H9 (cell line): ENCODE results near the gene AQP12A. TPM values are rescaled to one million over a fixed set of nuclear protein-coding genes. Genes with fewer than 3 reads are reported as not detected.
"Not testable (repeated sequence)": the region's sequence is repeated elsewhere in the genome, so short reads cannot be mapped to it uniquely, and the experiment has no call there.

ENCODE experiments used
- DNase-seq: peaks from one replicate; pipeline ENCODE4 v3.0.0-alpha.2; 2017
- H2AFZ ChIP-seq: one replicate; pipeline ENCODE4 v1.6.1; 2013; ENCODE audit warnings: mild to moderate bottlenecking, low read length, control low read depth, moderate library complexity
- H2AK5ac ChIP-seq: 2 replicates; pipeline ENCODE4 v1.6.1; 2013; ENCODE audit warnings: low read length, control low read depth, mixed read lengths; ENCODE audit not compliant: insufficient read length
- H2BK120ac ChIP-seq: one replicate; pipeline ENCODE4 v1.6.1; 2013; ENCODE audit warnings: low read depth, mild to moderate bottlenecking, low read length, control low read depth, inconsistent platforms; ENCODE audit not compliant: poor library complexity, severe bottlenecking
- H2BK12ac ChIP-seq: 2 replicates; pipeline ENCODE4 v1.6.1; 2013; ENCODE audit warnings: low read length, control low read depth, mixed read lengths, low read depth; ENCODE audit not compliant: insufficient read length
- H2BK15ac ChIP-seq: 2 replicates; pipeline ENCODE4 v1.6.1; 2013; ENCODE audit warnings: low read depth, low read length, control low read depth
- H2BK20ac ChIP-seq: one replicate; pipeline ENCODE4 v1.6.1; 2013; ENCODE audit warnings: low read depth, mild to moderate bottlenecking, low read length, control low read depth, inconsistent platforms; ENCODE audit not compliant: poor library complexity, severe bottlenecking
- H2BK5ac ChIP-seq: 2 replicates; pipeline ENCODE4 v1.6.1; 2013; ENCODE audit warnings: low read length, control low read depth, mixed read lengths; ENCODE audit not compliant: insufficient read length
- H3K14ac ChIP-seq: 2 replicates; pipeline ENCODE4 v1.6.1; 2013; ENCODE audit warnings: low read length, control low read depth; ENCODE audit not compliant: insufficient read depth
- H3K18ac ChIP-seq: 2 replicates; pipeline ENCODE4 v1.6.1; 2013; ENCODE audit warnings: low read depth, mild to moderate bottlenecking, mixed read lengths, low read length, control low read depth; ENCODE audit not compliant: insufficient read length
- H3K23ac ChIP-seq: 2 replicates; pipeline ENCODE4 v1.6.1; 2013; ENCODE audit warnings: low read length, control low read depth, mixed read lengths, low read depth; ENCODE audit not compliant: insufficient read length
- H3K23me2 ChIP-seq: 2 replicates; pipeline ENCODE4 v1.6.1; 2013; ENCODE audit warnings: low read depth, mild to moderate bottlenecking, mixed read lengths, low read length, control low read depth; ENCODE audit not compliant: insufficient read length, poor library complexity, severe bottlenecking
- H3K27ac ChIP-seq: 2 replicates; pipeline ENCODE4 v1.5.1; 2013; ENCODE audit warnings: low read length, control low read depth, mixed read lengths, low read depth; ENCODE audit not compliant: insufficient read length
- H3K27me3 ChIP-seq: 2 replicates; pipeline ENCODE4 v1.6.1; 2013; ENCODE audit warnings: low read length, control low read depth, inconsistent platforms; ENCODE audit not compliant: insufficient read depth
- H3K4ac ChIP-seq: 2 replicates; pipeline ENCODE4 v1.6.1; 2013; ENCODE audit warnings: low read depth, mild to moderate bottlenecking, control low read depth, inconsistent platforms, low read length, moderate library complexity
- H3K4me1 ChIP-seq: 2 replicates; pipeline ENCODE4 v1.6.1; 2013; ENCODE audit warnings: low read length, control low read depth, inconsistent platforms; ENCODE audit not compliant: insufficient read depth
- H3K4me2 ChIP-seq: 2 replicates; pipeline ENCODE4 v1.6.1; 2013; ENCODE audit warnings: low read length, control low read depth, mixed read lengths; ENCODE audit not compliant: insufficient read length, insufficient read depth
- H3K56ac ChIP-seq: 2 replicates; pipeline ENCODE4 v1.6.1; 2013; ENCODE audit warnings: low read depth, mild to moderate bottlenecking, mixed read lengths, low read length, control low read depth; ENCODE audit not compliant: insufficient read length
- H3K79me1 ChIP-seq: 2 replicates; pipeline ENCODE4 v1.6.1; 2013; ENCODE audit warnings: low read depth, mild to moderate bottlenecking, moderate library complexity, low read length, control low read depth, inconsistent platforms; ENCODE audit not compliant: insufficient read depth, poor library complexity, severe bottlenecking
- H3K79me2 ChIP-seq: 2 replicates; pipeline ENCODE4 v1.6.1; 2013; ENCODE audit warnings: low read length, control low read depth, inconsistent platforms; ENCODE audit not compliant: insufficient read depth
- H3K9ac ChIP-seq: 2 replicates; pipeline ENCODE4 v1.6.1; 2013; ENCODE audit warnings: low read length, control low read depth, mixed read lengths; ENCODE audit not compliant: insufficient read length; ENCODE audit errors: extremely low read depth
- H3K9me3 ChIP-seq: one replicate; pipeline ENCODE4 v1.6.1; 2013; ENCODE audit warnings: low read depth, low read length, inconsistent platforms; ENCODE audit not compliant: control insufficient read depth
- H3T11ph ChIP-seq: one replicate; pipeline ENCODE4 v1.6.1; 2013; ENCODE audit warnings: mild to moderate bottlenecking, low read length, control low read depth, inconsistent platforms
- H4K20me1 ChIP-seq: one replicate; pipeline ENCODE4 v1.6.1; 2013; ENCODE audit not compliant: control insufficient read depth, insufficient read length, insufficient read depth
- H4K5ac ChIP-seq: 2 replicates; pipeline ENCODE4 v1.6.1; 2013; ENCODE audit warnings: low read depth, mild to moderate bottlenecking, mixed read lengths, low read length, control low read depth; ENCODE audit not compliant: insufficient read length
- H4K8ac ChIP-seq: replicated peaks from 2 replicates; pipeline ENCODE4 v1.6.1; 2013; ENCODE audit warnings: low read length, control low read depth, mixed read lengths, low read depth; ENCODE audit not compliant: insufficient read length
- H4K91ac ChIP-seq: 2 replicates; pipeline ENCODE4 v1.6.1; 2013; ENCODE audit warnings: low read depth, mild to moderate bottlenecking, moderate library complexity, mixed read lengths, low read length, control low read depth; ENCODE audit not compliant: insufficient read length
- H3K27ac Mint-ChIP-seq, 3 experiments: 2 replicates in 2 of 3; 3 replicates in 1 of 3; pipeline ENCODE4 v1.8.0; 2020 to 2021; ENCODE audit warnings: mixed read lengths in 3 of 3, mild to moderate bottlenecking in 1 of 3, moderate library complexity in 1 of 3
- H3K27me3 Mint-ChIP-seq: 2 replicates; pipeline ENCODE4 v1.8.0; 2021; ENCODE audit warnings: low read depth, mild to moderate bottlenecking, moderate library complexity, mixed read lengths
- H3K36me3 Mint-ChIP-seq, 3 experiments: 2 replicates in 2 of 3; 3 replicates in 1 of 3; pipeline ENCODE4 v1.8.0; 2020 to 2021; ENCODE audit warnings: low read depth in 3 of 3, mixed read lengths in 3 of 3; ENCODE audit not compliant: insufficient read depth in 1 of 3
- H3K4me1 Mint-ChIP-seq, 2 experiments: 2 replicates each; pipeline ENCODE4 v1.8.0; 2020; ENCODE audit warnings: mixed read lengths in 2 of 2
- H3K4me3 Mint-ChIP-seq, 2 experiments: 2 replicates in 1 of 2; 3 replicates in 1 of 2; pipeline ENCODE4 v1.8.0; 2020 to 2021; ENCODE audit warnings: mild to moderate bottlenecking in 2 of 2, mixed read lengths in 2 of 2, moderate library complexity in 1 of 2
- H3K9me3 Mint-ChIP-seq, 2 experiments: 2 replicates in 1 of 2; 3 replicates in 1 of 2; pipeline ENCODE4 v1.8.0; 2020; ENCODE audit warnings: mild to moderate bottlenecking in 2 of 2, mixed read lengths in 2 of 2, moderate library complexity in 1 of 2
- CTCF ChIP-seq: fragments of 200-600 bp; sonication (generic); conservative IDR thresholded peaks from 3 replicates; pipeline ENCODE4 v1.8.0; 2021; ENCODE audit warnings: antibody characterized with exemption, mild to moderate bottlenecking
- WGBS: extraction: QIAGEN DNeasy Blood & Tissue Kit; methylation state at CpG from one replicate; pipeline ENCODE4 v1.1.7; 2013; ENCODE audit warnings: missing lambda C conversion rate, low lambda C conversion rate, mixed read lengths; ENCODE audit not compliant: insufficient read length; ENCODE audit errors: extremely low coverage; 5-methylcytosine and 5-hydroxymethylcytosine counted together
- total RNA-seq: library from RNA; stranded (reverse); gene quantifications from 2 replicates; pipeline ENCODE4 v1.2.1, GENCODE V29; 2021

The AQP12A gene
- total RNA-seq, 1 experiment from 2014 or later: not detected

GRCh38 chr2:240655931-240656886 is 35.5 kb upstream of the AQP12A start:
- Histone ChIP-seq H3K4ac (no peak overlapping the region), H3K4me2 (no peak overlapping the region), H3T11ph (no peak overlapping the region), H3K79me2 (no peaks in the 10 kb centered on the region), H3K9ac (no peak overlapping the region), H4K20me1 (no peaks in the 10 kb centered on the region), H2BK12ac (no peak overlapping the region), H4K5ac (no peak overlapping the region), H2BK120ac (no peak overlapping the region), H3K27me3 (no peaks in the 10 kb centered on the region; the same call in 1 of the 2 replicates), H3K27ac (no peak overlapping the region), H3K56ac (no peak overlapping the region), H4K91ac (no peak overlapping the region), H3K4me1 (no peaks in the 10 kb centered on the region), H3K14ac (no peak overlapping the region), H2BK20ac (no peak overlapping the region), H2AFZ (no peak overlapping the region), H3K9me3 (no peaks in the 10 kb centered on the region), H4K8ac (no peak overlapping the region), H3K18ac (no peak overlapping the region), H3K23me2 (no peaks in the 10 kb centered on the region), H2AK5ac (no peak overlapping the region), H3K23ac (no peak overlapping the region), H2BK15ac (no peak overlapping the region), H3K79me1 (no peaks in the 10 kb centered on the region), H2BK5ac (no peak overlapping the region)
- TF ChIP-seq CTCF: no peak; the same call in 2 of the 3 replicates
- no CpG with 5 or more reads among the region's 10 CpGs for WGBS
- Mint-ChIP-seq H3K4me1 (no peaks in the 10 kb centered on the region), H3K36me3 (no peaks in the 10 kb centered on the region), H3K4me3 (no peak overlapping the region), H3K27me3 (peaks cover 76% of the 10 kb centered on the region), H3K9me3 (peaks cover 0 to 7% of the 10 kb centered on the region in 2 experiments; a peak in 2 of 5 replicates), H3K27ac (no peak overlapping the region)
- DNase-seq: peak; percentile 30

GRCh38 chr2:240659883-240660282 is 31.8 kb upstream of the AQP12A start:
- peaks cover 5 to 12% of the 10 kb centered on the region in 2 experiments; a peak in 3 of 5 replicates for H3K9me3 Mint-ChIP-seq
- not testable (repeated sequence) for H3K79me1 ChIP-seq, H3K4ac ChIP-seq, H3K23me2 ChIP-seq, H3K4me1 Mint-ChIP-seq, H2AFZ ChIP-seq, H4K8ac ChIP-seq, H3K4me2 ChIP-seq, H3K56ac ChIP-seq, H3K9ac ChIP-seq, H3K4me1 ChIP-seq, H4K20me1 ChIP-seq, H3K27ac ChIP-seq, H3K18ac ChIP-seq, H3K23ac ChIP-seq, H2BK15ac ChIP-seq, H4K5ac ChIP-seq, H3K4me3 Mint-ChIP-seq, H2BK12ac ChIP-seq, H2AK5ac ChIP-seq, H3K79me2 ChIP-seq, DNase-seq, H3T11ph ChIP-seq, H2BK5ac ChIP-seq, H3K27ac Mint-ChIP-seq, H3K14ac ChIP-seq, H2BK20ac ChIP-seq, H3K36me3 Mint-ChIP-seq, H3K27me3 ChIP-seq, H2BK120ac ChIP-seq, H4K91ac ChIP-seq, H3K9me3 ChIP-seq
- WGBS: no CpG with 5 or more reads among the region's 7 CpGs
- H3K27me3 Mint-ChIP-seq: peaks cover 60% of the 10 kb centered on the region
